H9 (cell line): ENCODE data around the gene APLP2. TPM values are rescaled to one million over a fixed set of nuclear protein-coding genes. Genes with fewer than 3 reads are reported as not detected.

Experiments
- DNase-seq: peaks from one replicate; pipeline ENCODE4 v3.0.0-alpha.2; 2017
- H2AFZ ChIP-seq: one replicate; pipeline ENCODE4 v1.6.1; 2013; ENCODE audit warnings: mild to moderate bottlenecking, low read length, control low read depth, moderate library complexity
- H2AK5ac ChIP-seq: 2 replicates; pipeline ENCODE4 v1.6.1; 2013; ENCODE audit warnings: low read length, control low read depth, mixed read lengths; ENCODE audit not compliant: insufficient read length
- H2BK120ac ChIP-seq: one replicate; pipeline ENCODE4 v1.6.1; 2013; ENCODE audit warnings: low read depth, mild to moderate bottlenecking, low read length, control low read depth, inconsistent platforms; ENCODE audit not compliant: poor library complexity, severe bottlenecking
- H2BK12ac ChIP-seq: 2 replicates; pipeline ENCODE4 v1.6.1; 2013; ENCODE audit warnings: low read length, control low read depth, mixed read lengths, low read depth; ENCODE audit not compliant: insufficient read length
- H2BK15ac ChIP-seq: 2 replicates; pipeline ENCODE4 v1.6.1; 2013; ENCODE audit warnings: low read depth, low read length, control low read depth
- H2BK20ac ChIP-seq: one replicate; pipeline ENCODE4 v1.6.1; 2013; ENCODE audit warnings: low read depth, mild to moderate bottlenecking, low read length, control low read depth, inconsistent platforms; ENCODE audit not compliant: poor library complexity, severe bottlenecking
- H2BK5ac ChIP-seq: 2 replicates; pipeline ENCODE4 v1.6.1; 2013; ENCODE audit warnings: low read length, control low read depth, mixed read lengths; ENCODE audit not compliant: insufficient read length
- H3K14ac ChIP-seq: 2 replicates; pipeline ENCODE4 v1.6.1; 2013; ENCODE audit warnings: low read length, control low read depth; ENCODE audit not compliant: insufficient read depth
- H3K18ac ChIP-seq: 2 replicates; pipeline ENCODE4 v1.6.1; 2013; ENCODE audit warnings: low read depth, mild to moderate bottlenecking, mixed read lengths, low read length, control low read depth; ENCODE audit not compliant: insufficient read length
- H3K23ac ChIP-seq: 2 replicates; pipeline ENCODE4 v1.6.1; 2013; ENCODE audit warnings: low read length, control low read depth, mixed read lengths, low read depth; ENCODE audit not compliant: insufficient read length
- H3K23me2 ChIP-seq: 2 replicates; pipeline ENCODE4 v1.6.1; 2013; ENCODE audit warnings: low read depth, mild to moderate bottlenecking, mixed read lengths, low read length, control low read depth; ENCODE audit not compliant: insufficient read length, poor library complexity, severe bottlenecking
- H3K27ac ChIP-seq: 2 replicates; pipeline ENCODE4 v1.5.1; 2013; ENCODE audit warnings: low read length, control low read depth, mixed read lengths, low read depth; ENCODE audit not compliant: insufficient read length
- H3K27me3 ChIP-seq: 2 replicates; pipeline ENCODE4 v1.6.1; 2013; ENCODE audit warnings: low read length, control low read depth, inconsistent platforms; ENCODE audit not compliant: insufficient read depth
- H3K4ac ChIP-seq: 2 replicates; pipeline ENCODE4 v1.6.1; 2013; ENCODE audit warnings: low read depth, mild to moderate bottlenecking, control low read depth, inconsistent platforms, low read length, moderate library complexity
- H3K4me1 ChIP-seq: 2 replicates; pipeline ENCODE4 v1.6.1; 2013; ENCODE audit warnings: low read length, control low read depth, inconsistent platforms; ENCODE audit not compliant: insufficient read depth
- H3K4me2 ChIP-seq: 2 replicates; pipeline ENCODE4 v1.6.1; 2013; ENCODE audit warnings: low read length, control low read depth, mixed read lengths; ENCODE audit not compliant: insufficient read length, insufficient read depth
- H3K56ac ChIP-seq: 2 replicates; pipeline ENCODE4 v1.6.1; 2013; ENCODE audit warnings: low read depth, mild to moderate bottlenecking, mixed read lengths, low read length, control low read depth; ENCODE audit not compliant: insufficient read length
- H3K79me1 ChIP-seq: 2 replicates; pipeline ENCODE4 v1.6.1; 2013; ENCODE audit warnings: low read depth, mild to moderate bottlenecking, moderate library complexity, low read length, control low read depth, inconsistent platforms; ENCODE audit not compliant: insufficient read depth, poor library complexity, severe bottlenecking
- H3K79me2 ChIP-seq: 2 replicates; pipeline ENCODE4 v1.6.1; 2013; ENCODE audit warnings: low read length, control low read depth, inconsistent platforms; ENCODE audit not compliant: insufficient read depth
- H3K9ac ChIP-seq: 2 replicates; pipeline ENCODE4 v1.6.1; 2013; ENCODE audit warnings: low read length, control low read depth, mixed read lengths; ENCODE audit not compliant: insufficient read length; ENCODE audit errors: extremely low read depth
- H3K9me3 ChIP-seq: one replicate; pipeline ENCODE4 v1.6.1; 2013; ENCODE audit warnings: low read depth, low read length, inconsistent platforms; ENCODE audit not compliant: control insufficient read depth
- H3T11ph ChIP-seq: one replicate; pipeline ENCODE4 v1.6.1; 2013; ENCODE audit warnings: mild to moderate bottlenecking, low read length, control low read depth, inconsistent platforms
- H4K20me1 ChIP-seq: one replicate; pipeline ENCODE4 v1.6.1; 2013; ENCODE audit not compliant: control insufficient read depth, insufficient read length, insufficient read depth
- H4K5ac ChIP-seq: 2 replicates; pipeline ENCODE4 v1.6.1; 2013; ENCODE audit warnings: low read depth, mild to moderate bottlenecking, mixed read lengths, low read length, control low read depth; ENCODE audit not compliant: insufficient read length
- H4K8ac ChIP-seq: replicated peaks from 2 replicates; pipeline ENCODE4 v1.6.1; 2013; ENCODE audit warnings: low read length, control low read depth, mixed read lengths, low read depth; ENCODE audit not compliant: insufficient read length
- H4K91ac ChIP-seq: 2 replicates; pipeline ENCODE4 v1.6.1; 2013; ENCODE audit warnings: low read depth, mild to moderate bottlenecking, moderate library complexity, mixed read lengths, low read length, control low read depth; ENCODE audit not compliant: insufficient read length
- H3K27ac Mint-ChIP-seq, 3 experiments: 2 replicates in 2 of 3; 3 replicates in 1 of 3; pipeline ENCODE4 v1.8.0; 2020 to 2021; ENCODE audit warnings: mixed read lengths in 3 of 3, mild to moderate bottlenecking in 1 of 3, moderate library complexity in 1 of 3
- H3K27me3 Mint-ChIP-seq: 2 replicates; pipeline ENCODE4 v1.8.0; 2021; ENCODE audit warnings: low read depth, mild to moderate bottlenecking, moderate library complexity, mixed read lengths
- H3K36me3 Mint-ChIP-seq, 3 experiments: 2 replicates in 2 of 3; 3 replicates in 1 of 3; pipeline ENCODE4 v1.8.0; 2020 to 2021; ENCODE audit warnings: low read depth in 3 of 3, mixed read lengths in 3 of 3; ENCODE audit not compliant: insufficient read depth in 1 of 3
- H3K4me1 Mint-ChIP-seq, 2 experiments: 2 replicates each; pipeline ENCODE4 v1.8.0; 2020; ENCODE audit warnings: mixed read lengths in 2 of 2
- H3K4me3 Mint-ChIP-seq, 2 experiments: 2 replicates in 1 of 2; 3 replicates in 1 of 2; pipeline ENCODE4 v1.8.0; 2020 to 2021; ENCODE audit warnings: mild to moderate bottlenecking in 2 of 2, mixed read lengths in 2 of 2, moderate library complexity in 1 of 2
- H3K9me3 Mint-ChIP-seq, 2 experiments: 2 replicates in 1 of 2; 3 replicates in 1 of 2; pipeline ENCODE4 v1.8.0; 2020; ENCODE audit warnings: mild to moderate bottlenecking in 2 of 2, mixed read lengths in 2 of 2, moderate library complexity in 1 of 2
- CTCF ChIP-seq: fragments of 200-600 bp; sonication (generic); conservative IDR thresholded peaks from 3 replicates; pipeline ENCODE4 v1.8.0; 2021; ENCODE audit warnings: antibody characterized with exemption, mild to moderate bottlenecking
- WGBS: extraction: QIAGEN DNeasy Blood & Tissue Kit; methylation state at CpG from one replicate; pipeline ENCODE4 v1.1.7; 2013; ENCODE audit warnings: missing lambda C conversion rate, low lambda C conversion rate, mixed read lengths; ENCODE audit not compliant: insufficient read length; ENCODE audit errors: extremely low coverage; 5-methylcytosine and 5-hydroxymethylcytosine counted together
- total RNA-seq: library from RNA; stranded (reverse); gene quantifications from 2 replicates; pipeline ENCODE4 v1.2.1, GENCODE V29; 2021

Gene APLP2
- total RNA-seq, 1 experiment from 2014 or later = 328 TPM

GRCh38 chr11:130109386-130109785 lies 39.7 kb downstream of the APLP2 start:
- no peak overlapping the region for H2BK120ac ChIP-seq
- no peaks in the 10 kb centered on the region for H3K9me3 ChIP-seq
- no peak overlapping the region for H2BK20ac ChIP-seq
- no peak overlapping the region for H2BK15ac ChIP-seq
- H2BK5ac ChIP-seq = no peak overlapping the region
- H3T11ph ChIP-seq = no peak overlapping the region
- Mint-ChIP-seq H3K27me3 (no peaks in the 10 kb centered on the region), H3K4me3 (no peak overlapping the region), H3K9me3 (peaks cover 4 to 7% of the 10 kb centered on the region in 2 experiments; a peak in 3 of 5 replicates), H3K4me1 (peaks cover 22% of the 10 kb centered on the region in 2 experiments), H3K27ac (peak overlapping the region in 1 of 3 experiments; percentile 74; a peak in 1 of 7 replicates), H3K36me3 (peaks cover 43 to 65% (median 46%) of the 10 kb centered on the region in 3 experiments)
- H3K79me2 ChIP-seq = peaks cover 5% of the 10 kb centered on the region; the same call in 1 of the 2 replicates
- no peak overlapping the region for H2AK5ac ChIP-seq
- no peak overlapping the region for H3K27ac ChIP-seq
- no peak overlapping the region for H2BK12ac ChIP-seq
- no peak overlapping the region for H3K4me2 ChIP-seq
- no peak overlapping the region for H4K8ac ChIP-seq
- no peaks in the 10 kb centered on the region for H3K27me3 ChIP-seq
- H3K23ac ChIP-seq = no peak overlapping the region
- no peak overlapping the region for H3K4ac ChIP-seq
- no peak overlapping the region for H3K56ac ChIP-seq
- no CpG with 5 or more reads among the region's 2 CpGs for WGBS
- no peak for DNase-seq
- H3K14ac ChIP-seq = no peak overlapping the region
- no peaks in the 10 kb centered on the region for H4K20me1 ChIP-seq
- no peaks in the 10 kb centered on the region; the same call in 1 of the 2 replicates for H3K4me1 ChIP-seq
- no peak overlapping the region for H3K18ac ChIP-seq
- peaks cover 4% of the 10 kb centered on the region for H3K79me1 ChIP-seq
- H4K91ac ChIP-seq = no peak overlapping the region
- no peak overlapping the region for H2AFZ ChIP-seq
- H3K23me2 ChIP-seq = no peaks in the 10 kb centered on the region
- no peak overlapping the region for H3K9ac ChIP-seq
- H4K5ac ChIP-seq = no peak overlapping the region
- no peak for TF ChIP-seq CTCF
